ENCODE data around the gene ANKRD63. TPM values are rescaled to one million over a fixed set of nuclear protein-coding genes. Genes with fewer than 3 reads are reported as not detected.

Gene ANKRD63
- total RNA-seq, 1 experiment from 2014 or later: not detected

DNA sequence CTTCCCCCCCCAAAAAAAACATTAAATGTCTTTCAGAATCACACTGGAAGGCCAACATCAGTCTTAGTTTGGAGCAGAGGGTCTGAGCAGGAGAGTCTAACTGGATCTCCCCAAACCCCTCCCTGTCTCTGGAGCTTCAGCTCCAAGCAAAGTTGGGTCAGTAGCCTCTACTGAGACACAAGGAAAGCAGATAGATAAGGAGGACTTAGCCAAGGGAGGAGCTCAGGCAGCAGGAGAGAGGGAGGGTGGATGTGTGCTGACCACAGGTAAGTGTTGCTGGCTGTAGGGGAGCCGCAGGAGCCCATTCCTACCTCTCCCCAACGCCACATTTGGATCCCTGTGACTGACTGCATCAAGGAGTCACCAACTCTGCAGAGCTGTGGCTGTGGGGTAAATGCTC, 17.9 kb upstream of the ANKRD63 start:
- Mint-ChIP-seq H3K4me1 (ENCODE audit: low read depth, unreplicated experiment) (no peaks in the 10 kb centered on the region), H3K36me3 (ENCODE audit: insufficient read depth, unreplicated experiment) (peaks cover 13% of the 10 kb centered on the region), H3K27me3 (ENCODE audit: unreplicated experiment) (no peaks in the 10 kb centered on the region), H3K4me3 (ENCODE audit: low read depth, unreplicated experiment) (no peak overlapping the region), H3K9me3 (ENCODE audit: low read depth, unreplicated experiment) (no peaks in the 10 kb centered on the region), H3K27ac (ENCODE audit: unreplicated experiment) (no peak overlapping the region)
- TF ChIP-seq, protein P1, sequence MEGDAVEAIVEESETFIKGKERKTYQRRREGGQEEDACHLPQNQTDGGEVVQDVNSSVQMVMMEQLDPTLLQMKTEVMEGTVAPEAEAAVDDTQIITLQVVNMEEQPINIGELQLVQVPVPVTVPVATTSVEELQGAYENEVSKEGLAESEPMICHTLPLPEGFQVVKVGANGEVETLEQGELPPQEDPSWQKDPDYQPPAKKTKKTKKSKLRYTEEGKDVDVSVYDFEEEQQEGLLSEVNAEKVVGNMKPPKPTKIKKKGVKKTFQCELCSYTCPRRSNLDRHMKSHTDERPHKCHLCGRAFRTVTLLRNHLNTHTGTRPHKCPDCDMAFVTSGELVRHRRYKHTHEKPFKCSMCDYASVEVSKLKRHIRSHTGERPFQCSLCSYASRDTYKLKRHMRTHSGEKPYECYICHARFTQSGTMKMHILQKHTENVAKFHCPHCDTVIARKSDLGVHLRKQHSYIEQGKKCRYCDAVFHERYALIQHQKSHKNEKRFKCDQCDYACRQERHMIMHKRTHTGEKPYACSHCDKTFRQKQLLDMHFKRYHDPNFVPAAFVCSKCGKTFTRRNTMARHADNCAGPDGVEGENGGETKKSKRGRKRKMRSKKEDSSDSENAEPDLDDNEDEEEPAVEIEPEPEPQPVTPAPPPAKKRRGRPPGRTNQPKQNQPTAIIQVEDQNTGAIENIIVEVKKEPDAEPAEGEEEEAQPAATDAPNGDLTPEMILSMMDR (IDR thresholded peaks at IDR 0.05; ENCODE audit: unreplicated experiment): no peak
- intact Hi-C loops (cut with micrococcal nuclease; ENCODE audit: unreplicated experiment): no loop called here
- CTCF ChIA-PET: no interaction called here
- no peak for DNase-seq
- no TSS peak for BruUV-seq (replicated peaks)

DNA sequence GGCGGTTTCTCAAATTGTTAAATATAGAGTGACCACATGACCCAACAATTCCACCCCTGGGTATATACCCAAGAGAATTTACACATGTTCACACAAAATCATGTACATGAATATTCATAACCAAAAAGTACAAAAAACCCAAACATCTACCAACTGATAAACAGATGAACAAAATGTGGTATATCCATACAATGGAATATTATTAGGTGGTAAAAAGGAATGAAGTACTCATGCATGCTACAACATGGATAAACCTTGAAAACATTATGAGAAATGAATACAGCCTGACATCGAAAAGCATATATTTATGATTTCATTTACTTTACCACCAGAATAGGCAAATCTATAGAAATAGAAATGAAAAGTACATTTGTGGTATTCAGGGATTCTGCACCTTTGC, 17.5 kb upstream of the ANKRD63 start:
- DNase-seq: no peak
- no peaks in the 10 kb centered on the region for H3K4me1 Mint-ChIP-seq (ENCODE audit: low read depth, unreplicated experiment)
- TF ChIP-seq, protein P1 (IDR thresholded peaks at IDR 0.05; ENCODE audit: unreplicated experiment): no peak
- CTCF ChIA-PET: no interaction called here
- intact Hi-C loops (cut with micrococcal nuclease; ENCODE audit: unreplicated experiment): no loop called here
- H3K36me3 Mint-ChIP-seq (ENCODE audit: insufficient read depth, unreplicated experiment): peaks cover 13% of the 10 kb centered on the region
- H3K27ac Mint-ChIP-seq (ENCODE audit: unreplicated experiment): no peak overlapping the region
- no peak overlapping the region for H3K4me3 Mint-ChIP-seq (ENCODE audit: low read depth, unreplicated experiment)
- no peaks in the 10 kb centered on the region for H3K27me3 Mint-ChIP-seq (ENCODE audit: unreplicated experiment)
- H3K9me3 Mint-ChIP-seq (ENCODE audit: low read depth, unreplicated experiment): no peaks in the 10 kb centered on the region
- no TSS peak for BruUV-seq (replicated peaks)

DNA sequence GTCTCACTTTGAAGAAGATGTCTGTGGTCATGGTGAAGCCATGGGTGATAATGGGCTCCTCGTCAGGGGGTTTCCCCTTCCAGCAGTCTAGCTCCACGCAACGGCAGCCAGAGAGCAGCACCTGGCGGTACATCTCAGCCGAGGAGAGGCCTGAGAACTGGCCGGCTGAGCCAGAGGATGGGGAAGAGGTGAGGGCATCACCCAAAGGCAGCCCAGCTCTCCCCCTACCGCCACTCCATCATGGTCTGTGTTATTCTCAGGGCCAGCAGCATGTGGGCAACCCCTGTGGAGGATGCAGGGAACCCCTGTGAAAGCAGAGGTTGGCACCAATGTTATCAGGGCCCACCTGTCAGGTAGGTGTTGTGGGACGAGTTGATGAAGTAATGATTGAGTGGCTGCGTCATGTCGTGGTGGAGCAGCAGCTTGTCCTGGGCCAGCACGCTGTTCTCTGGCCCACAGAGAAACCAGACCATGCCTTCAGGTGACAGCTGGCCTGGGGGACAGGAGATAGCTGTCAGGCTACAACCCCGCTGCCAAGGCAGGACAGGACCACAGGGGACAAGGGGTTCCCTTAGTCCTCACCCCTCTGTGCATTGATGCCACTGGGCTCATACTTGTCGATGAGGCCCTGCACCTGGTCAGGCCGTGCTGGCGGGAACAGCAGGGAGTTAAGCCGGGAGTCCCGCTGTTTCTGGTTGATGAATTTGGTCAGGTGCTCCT, 15.5 kb upstream of the ANKRD63 start:
- H3K36me3 Mint-ChIP-seq (ENCODE audit: insufficient read depth, unreplicated experiment): peaks cover 13% of the 10 kb centered on the region

DNA sequence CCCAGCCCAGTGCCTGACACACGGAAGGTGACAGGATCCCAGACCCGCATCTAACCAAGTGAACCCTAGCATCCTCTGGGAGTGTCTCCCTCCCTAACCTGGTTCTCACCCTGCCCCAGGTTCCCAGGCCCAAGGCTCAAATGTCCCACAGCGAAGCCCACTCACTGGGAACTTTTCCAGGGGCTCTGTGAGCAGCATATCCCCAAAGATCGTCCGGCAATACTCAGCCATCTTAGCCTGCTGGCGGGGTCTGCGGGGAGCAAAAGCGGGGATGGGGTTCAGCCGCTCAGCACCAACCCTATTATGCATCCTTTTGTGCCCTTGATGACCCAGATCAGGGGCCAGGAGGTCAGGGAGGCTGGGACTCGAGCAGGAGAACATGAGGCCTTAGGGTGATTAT, 14.5 kb upstream of the ANKRD63 start:
- CTCF ChIA-PET: no interaction called here
- intact Hi-C loops (cut with micrococcal nuclease; ENCODE audit: unreplicated experiment): no loop called here
- no peak for DNase-seq
- Mint-ChIP-seq H3K9me3 (ENCODE audit: low read depth, unreplicated experiment) (no peaks in the 10 kb centered on the region), H3K4me1 (ENCODE audit: low read depth, unreplicated experiment) (no peaks in the 10 kb centered on the region), H3K27me3 (ENCODE audit: unreplicated experiment) (no peaks in the 10 kb centered on the region), H3K4me3 (ENCODE audit: low read depth, unreplicated experiment) (no peak overlapping the region), H3K27ac (ENCODE audit: unreplicated experiment) (no peak overlapping the region), H3K36me3 (ENCODE audit: insufficient read depth, unreplicated experiment) (peaks cover 6% of the 10 kb centered on the region)
- TF ChIP-seq, protein P1 (IDR thresholded peaks at IDR 0.05; ENCODE audit: unreplicated experiment): no peak
- BruUV-seq (replicated peaks): no TSS peak

More for the DNA sequence above, 15.5 kb upstream of the ANKRD63 start:
- TF ChIP-seq, protein P1 (IDR thresholded peaks at IDR 0.05; ENCODE audit: unreplicated experiment): no peak
- Mint-ChIP-seq H3K27me3 (ENCODE audit: unreplicated experiment) (no peaks in the 10 kb centered on the region), H3K9me3 (ENCODE audit: low read depth, unreplicated experiment) (no peaks in the 10 kb centered on the region), H3K4me3 (ENCODE audit: low read depth, unreplicated experiment) (no peak overlapping the region), H3K4me1 (ENCODE audit: low read depth, unreplicated experiment) (no peaks in the 10 kb centered on the region), H3K27ac (ENCODE audit: unreplicated experiment) (no peak overlapping the region)
- intact Hi-C loops (cut with micrococcal nuclease; ENCODE audit: unreplicated experiment): no loop called here
- CTCF ChIA-PET: no interaction called here
- DNase-seq: no peak
- no TSS peak for BruUV-seq (replicated peaks)

Measured in Calu3 (cell line).